GM12878 (cell line): ENCODE data around the gene HORMAD2. TPM values are rescaled to one million over a fixed set of nuclear protein-coding genes. Genes with fewer than 3 reads are reported as not detected.
A peak's percentile ranks its signal among the peaks of the same experiment; 100 is the strongest.

ENCODE experiments used
- BACH1 ChIP-seq: fragments of 450-650 bp; IDR thresholded peaks from 2 replicates; pipeline ENCODE4 v1.6.1; 2017; ENCODE audit warnings: mild to moderate bottlenecking, borderline replicate concordance
- EED ChIP-seq: sonication (generic); IDR thresholded peaks from 2 replicates; pipeline ENCODE4 v1.6.1; 2016; ENCODE audit warnings: antibody characterized with exemption, low read depth
- KLF5 ChIP-seq: fragments of 450-650 bp; IDR thresholded peaks from 2 replicates; pipeline ENCODE4 v1.6.1; 2014; ENCODE audit warnings: mild to moderate bottlenecking; ENCODE audit not compliant: partially characterized antibody
- NFIC ChIP-seq: IDR thresholded peaks from 2 replicates; pipeline ENCODE4 v1.6.1; 2012; ENCODE audit warnings: low read depth, mild to moderate bottlenecking, inconsistent platforms, low read length, moderate library complexity
- POLR2AphosphoS5 ChIP-seq: IDR thresholded peaks from 2 replicates; pipeline ENCODE4 v1.6.1; 2011; ENCODE audit warnings: mild to moderate bottlenecking, low read length, inconsistent platforms
- RFX5 ChIP-seq: IDR thresholded peaks from 2 replicates; pipeline ENCODE4 v1.6.1; 2011; ENCODE audit warnings: low read depth, low read length, improper control_type of control experiment
- SREBF2 ChIP-seq: IDR thresholded peaks from 2 replicates; pipeline ENCODE4 v1.6.1; 2012; ENCODE audit warnings: mild to moderate bottlenecking, low read length
- ZZZ3 ChIP-seq: IDR thresholded peaks from 2 replicates; pipeline ENCODE4 v1.6.1; 2011; ENCODE audit warnings: low read depth; ENCODE audit not compliant: control insufficient read depth, insufficient read length
- polyA plus RNA-seq, 11 experiments: library from polyadenylated mRNA; depleted of rRNA in 4 of 11; unstranded in 6 of 11; stranded (reverse) in 5 of 11; fragments of >200 nt; fragmentation: Nextera tagmentation in 4 of 11; fragmentation: Illumina TruSeq in 1 of 11; extraction: Ambion mirVana in 4 of 11; extraction: Trizol in 1 of 11; gene quantifications; 1 replicate in 1 of 11; 2 replicates in 10 of 11; pipeline versions ENCODE4 v1.2.1 to v1.2.3, GENCODE V29; 2011 to 2016; ENCODE audit warnings: inconsistent platforms in 2 of 11, missing spikeins in 2 of 11, low read depth in 1 of 11
- total RNA-seq, 4 experiments: library from RNA; depleted of rRNA in 3 of 4; stranded (reverse); fragments of >200 nt in 3 of 4; fragmentation: Illumina TruSeq in 1 of 4; extraction: Trizol in 1 of 4; gene quantifications; 2 replicates each; pipeline versions ENCODE4 v1.2.1 to v1.2.3, GENCODE V29; 2013 to 2021
- TF ChIP-seq, protein P1 (sequence below): fragments of 450-650 bp; IDR thresholded peaks from 2 replicates; pipeline ENCODE4 v1.6.1; 2017; ENCODE audit warnings: mild to moderate bottlenecking, moderate library complexity
- TF ChIP-seq, protein P2 (sequence below): IDR thresholded peaks from 2 replicates; pipeline ENCODE4 v1.6.1; 2011; ENCODE audit warnings: mild to moderate bottlenecking, low read depth, low read length, moderate library complexity; ENCODE audit not compliant: insufficient replicate concordance
- TF ChIP-seq, protein P3 (sequence below): fragments of 450-650 bp; IDR thresholded peaks from 2 replicates; pipeline ENCODE4 v1.6.1; 2017; ENCODE audit warnings: mild to moderate bottlenecking

The HORMAD2 gene
- total and polyA plus RNA-seq, 10 of the 15 experiments (the other 5 are each of a cell fraction or from before 2014, with no cell fraction given) = 0.07 to 0.13 TPM; not detected in 8

DNA sequence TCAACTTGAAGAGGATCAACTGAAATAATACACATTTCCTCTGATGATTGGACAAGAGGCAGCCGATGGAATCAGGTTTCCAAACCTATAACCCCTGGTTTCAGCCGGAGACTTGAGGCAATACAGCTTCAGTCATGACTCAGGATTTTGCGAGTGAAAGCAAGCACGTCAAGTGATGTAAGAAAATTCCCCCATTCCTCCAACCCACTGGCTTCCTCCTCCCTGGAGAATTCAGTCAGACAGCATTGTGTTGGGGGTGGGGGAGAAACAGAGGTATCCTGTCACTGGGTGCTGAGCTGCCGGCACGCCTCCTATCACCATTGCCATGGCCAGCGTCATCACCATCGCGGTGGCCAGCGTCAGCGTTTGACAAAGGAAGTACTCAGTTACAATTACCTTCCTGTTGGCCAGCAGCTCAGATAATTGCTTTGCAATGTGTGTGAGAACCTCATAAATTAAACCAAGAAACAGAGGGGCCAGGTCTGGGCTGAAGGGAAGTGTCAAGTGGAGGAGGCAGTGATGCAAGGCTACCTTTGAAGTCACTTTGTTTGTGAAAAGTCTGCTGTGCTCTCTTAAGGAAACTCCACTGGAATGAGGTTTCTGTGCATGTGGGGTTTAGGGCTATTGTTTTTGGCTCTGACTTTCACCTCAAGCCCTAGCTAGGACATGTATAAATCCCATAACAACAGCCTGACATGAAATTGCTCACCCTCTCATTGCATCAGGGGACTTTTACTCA lies 116.0 kb downstream of the HORMAD2 start (continued):
- TF ChIP-seq, protein P1, sequence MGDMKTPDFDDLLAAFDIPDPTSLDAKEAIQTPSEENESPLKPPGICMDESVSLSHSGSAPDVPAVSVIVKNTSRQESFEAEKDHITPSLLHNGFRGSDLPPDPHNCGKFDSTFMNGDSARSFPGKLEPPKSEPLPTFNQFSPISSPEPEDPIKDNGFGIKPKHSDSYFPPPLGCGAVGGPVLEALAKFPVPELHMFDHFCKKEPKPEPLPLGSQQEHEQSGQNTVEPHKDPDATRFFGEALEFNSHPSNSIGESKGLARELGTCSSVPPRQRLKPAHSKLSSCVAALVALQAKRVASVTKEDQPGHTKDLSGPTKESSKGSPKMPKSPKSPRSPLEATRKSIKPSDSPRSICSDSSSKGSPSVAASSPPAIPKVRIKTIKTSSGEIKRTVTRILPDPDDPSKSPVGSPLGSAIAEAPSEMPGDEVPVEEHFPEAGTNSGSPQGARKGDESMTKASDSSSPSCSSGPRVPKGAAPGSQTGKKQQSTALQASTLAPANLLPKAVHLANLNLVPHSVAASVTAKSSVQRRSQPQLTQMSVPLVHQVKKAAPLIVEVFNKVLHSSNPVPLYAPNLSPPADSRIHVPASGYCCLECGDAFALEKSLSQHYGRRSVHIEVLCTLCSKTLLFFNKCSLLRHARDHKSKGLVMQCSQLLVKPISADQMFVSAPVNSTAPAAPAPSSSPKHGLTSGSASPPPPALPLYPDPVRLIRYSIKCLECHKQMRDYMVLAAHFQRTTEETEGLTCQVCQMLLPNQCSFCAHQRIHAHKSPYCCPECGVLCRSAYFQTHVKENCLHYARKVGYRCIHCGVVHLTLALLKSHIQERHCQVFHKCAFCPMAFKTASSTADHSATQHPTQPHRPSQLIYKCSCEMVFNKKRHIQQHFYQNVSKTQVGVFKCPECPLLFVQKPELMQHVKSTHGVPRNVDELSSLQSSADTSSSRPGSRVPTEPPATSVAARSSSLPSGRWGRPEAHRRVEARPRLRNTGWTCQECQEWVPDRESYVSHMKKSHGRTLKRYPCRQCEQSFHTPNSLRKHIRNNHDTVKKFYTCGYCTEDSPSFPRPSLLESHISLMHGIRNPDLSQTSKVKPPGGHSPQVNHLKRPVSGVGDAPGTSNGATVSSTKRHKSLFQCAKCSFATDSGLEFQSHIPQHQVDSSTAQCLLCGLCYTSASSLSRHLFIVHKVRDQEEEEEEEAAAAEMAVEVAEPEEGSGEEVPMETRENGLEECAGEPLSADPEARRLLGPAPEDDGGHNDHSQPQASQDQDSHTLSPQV = no peak
- TF ChIP-seq, protein P2, sequence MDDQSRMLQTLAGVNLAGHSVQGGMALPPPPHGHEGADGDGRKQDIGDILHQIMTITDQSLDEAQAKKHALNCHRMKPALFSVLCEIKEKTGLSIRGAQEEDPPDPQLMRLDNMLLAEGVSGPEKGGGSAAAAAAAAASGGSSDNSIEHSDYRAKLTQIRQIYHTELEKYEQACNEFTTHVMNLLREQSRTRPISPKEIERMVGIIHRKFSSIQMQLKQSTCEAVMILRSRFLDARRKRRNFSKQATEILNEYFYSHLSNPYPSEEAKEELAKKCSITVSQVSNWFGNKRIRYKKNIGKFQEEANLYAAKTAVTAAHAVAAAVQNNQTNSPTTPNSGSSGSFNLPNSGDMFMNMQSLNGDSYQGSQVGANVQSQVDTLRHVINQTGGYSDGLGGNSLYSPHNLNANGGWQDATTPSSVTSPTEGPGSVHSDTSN = no peak
- no peak for TF ChIP-seq KLF5
- TF ChIP-seq BACH1 = no peak
- TF ChIP-seq SREBF2 = no peak
- no peak for TF ChIP-seq POLR2AphosphoS5
- peak; percentile 81; the same call in 1 of the 2 replicates for TF ChIP-seq NFIC
- TF ChIP-seq EED = peak; percentile 91
- TF ChIP-seq ZZZ3 = no peak
- TF ChIP-seq, protein P3, sequence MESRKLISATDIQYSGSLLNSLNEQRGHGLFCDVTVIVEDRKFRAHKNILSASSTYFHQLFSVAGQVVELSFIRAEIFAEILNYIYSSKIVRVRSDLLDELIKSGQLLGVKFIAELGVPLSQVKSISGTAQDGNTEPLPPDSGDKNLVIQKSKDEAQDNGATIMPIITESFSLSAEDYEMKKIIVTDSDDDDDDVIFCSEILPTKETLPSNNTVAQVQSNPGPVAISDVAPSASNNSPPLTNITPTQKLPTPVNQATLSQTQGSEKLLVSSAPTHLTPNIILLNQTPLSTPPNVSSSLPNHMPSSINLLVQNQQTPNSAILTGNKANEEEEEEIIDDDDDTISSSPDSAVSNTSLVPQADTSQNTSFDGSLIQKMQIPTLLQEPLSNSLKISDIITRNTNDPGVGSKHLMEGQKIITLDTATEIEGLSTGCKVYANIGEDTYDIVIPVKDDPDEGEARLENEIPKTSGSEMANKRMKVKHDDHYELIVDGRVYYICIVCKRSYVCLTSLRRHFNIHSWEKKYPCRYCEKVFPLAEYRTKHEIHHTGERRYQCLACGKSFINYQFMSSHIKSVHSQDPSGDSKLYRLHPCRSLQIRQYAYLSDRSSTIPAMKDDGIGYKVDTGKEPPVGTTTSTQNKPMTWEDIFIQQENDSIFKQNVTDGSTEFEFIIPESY = no peak
- no peak for TF ChIP-seq RFX5
